ENCODE measurements around the gene RAB5A.

- TF ChIP-seq FOXM1 (IDR thresholded peaks at IDR 0.05; ENCODE audit: borderline replicate concordance) (no peak), L3MBTL2 (conservative IDR thresholded peaks at IDR 0.05) (no peak), FOXK2 (IDR thresholded peaks at IDR 0.05) (no peak), ELF4 (IDR thresholded peaks at IDR 0.05) (no peak), SUZ12 (IDR thresholded peaks at IDR 0.05) (no peak), FOXA1 (IDR thresholded peaks at IDR 0.05) (no peak), CTBP1 (IDR thresholded peaks at IDR 0.05; ENCODE audit: borderline replicate concordance) (no peak), BHLHE40 (IDR thresholded peaks at IDR 0.05; ENCODE audit: borderline replicate concordance) (no peak), PKNOX1 (IDR thresholded peaks at IDR 0.05) (no peak), TARDBP (IDR thresholded peaks at IDR 0.05) (no peak), SP1 (IDR thresholded peaks at IDR 0.05) (no peak), ZNF384 (IDR thresholded peaks at IDR 0.05) (no peak), HDGF (IDR thresholded peaks at IDR 0.05; ENCODE audit: borderline replicate concordance) (no peak), LEF1 (IDR thresholded peaks at IDR 0.05; ENCODE audit: borderline replicate concordance) (no peak)
Observed at GRCh38 chr3:20001932-20002331, 55.0 kb downstream of the RAB5A start.
